Adrenal gland (tissue), 5 donors: ENCODE measurements around the gene AFF1.

Experiments used
- POLR2A ChIP-seq, 2 donors: fragments of 450-650 bp; IDR thresholded peaks; one replicate each; pipeline ENCODE4 v1.6.1; 2017; ENCODE audit warnings: antibody characterized with exemption in 2 of 2, mild to moderate bottlenecking in 2 of 2, moderate library complexity in 1 of 2
- TF ChIP-seq, protein P1 (sequence below), 6 experiments: fragments of 450-650 bp in 4 of 6; fragments of 200-600 bp in 2 of 6; sonication (generic) in 1 of 6; IDR thresholded peaks; 1 replicate in 5 of 6; 2 replicates in 1 of 6; pipeline versions ENCODE4 v1.5.1 to v1.8.0; 2016 to 2021; ENCODE audit warnings: antibody characterized with exemption in 6 of 6, mild to moderate bottlenecking in 2 of 6, moderate library complexity in 1 of 6
- donor health status: DM: no; HTN: no; CAD: no.

GRCh38 chr4:87132035-87132434 lies 197.2 kb downstream of the AFF1 start:
- TF ChIP-seq, protein P1, sequence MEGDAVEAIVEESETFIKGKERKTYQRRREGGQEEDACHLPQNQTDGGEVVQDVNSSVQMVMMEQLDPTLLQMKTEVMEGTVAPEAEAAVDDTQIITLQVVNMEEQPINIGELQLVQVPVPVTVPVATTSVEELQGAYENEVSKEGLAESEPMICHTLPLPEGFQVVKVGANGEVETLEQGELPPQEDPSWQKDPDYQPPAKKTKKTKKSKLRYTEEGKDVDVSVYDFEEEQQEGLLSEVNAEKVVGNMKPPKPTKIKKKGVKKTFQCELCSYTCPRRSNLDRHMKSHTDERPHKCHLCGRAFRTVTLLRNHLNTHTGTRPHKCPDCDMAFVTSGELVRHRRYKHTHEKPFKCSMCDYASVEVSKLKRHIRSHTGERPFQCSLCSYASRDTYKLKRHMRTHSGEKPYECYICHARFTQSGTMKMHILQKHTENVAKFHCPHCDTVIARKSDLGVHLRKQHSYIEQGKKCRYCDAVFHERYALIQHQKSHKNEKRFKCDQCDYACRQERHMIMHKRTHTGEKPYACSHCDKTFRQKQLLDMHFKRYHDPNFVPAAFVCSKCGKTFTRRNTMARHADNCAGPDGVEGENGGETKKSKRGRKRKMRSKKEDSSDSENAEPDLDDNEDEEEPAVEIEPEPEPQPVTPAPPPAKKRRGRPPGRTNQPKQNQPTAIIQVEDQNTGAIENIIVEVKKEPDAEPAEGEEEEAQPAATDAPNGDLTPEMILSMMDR (IDR thresholded peaks at IDR 0.05): no peak
- TF ChIP-seq POLR2A (IDR thresholded peaks at IDR 0.05): no peak
